SK-N-MC (cell line): ENCODE results near the gene FYTTD1.

ENCODE experiments used
- EZH2 ChIP-seq: fragments of 200-600 bp; sonication (generic); IDR thresholded peaks from one replicate; pipeline ENCODE4 v1.6.1; 2017; ENCODE audit warnings: antibody characterized with exemption
- POLR2AphosphoS5 ChIP-seq: IDR thresholded peaks from 2 replicates; pipeline ENCODE4 v1.6.1; 2012; ENCODE audit warnings: mild to moderate bottlenecking, low read depth, low read length, borderline replicate concordance

DNA sequence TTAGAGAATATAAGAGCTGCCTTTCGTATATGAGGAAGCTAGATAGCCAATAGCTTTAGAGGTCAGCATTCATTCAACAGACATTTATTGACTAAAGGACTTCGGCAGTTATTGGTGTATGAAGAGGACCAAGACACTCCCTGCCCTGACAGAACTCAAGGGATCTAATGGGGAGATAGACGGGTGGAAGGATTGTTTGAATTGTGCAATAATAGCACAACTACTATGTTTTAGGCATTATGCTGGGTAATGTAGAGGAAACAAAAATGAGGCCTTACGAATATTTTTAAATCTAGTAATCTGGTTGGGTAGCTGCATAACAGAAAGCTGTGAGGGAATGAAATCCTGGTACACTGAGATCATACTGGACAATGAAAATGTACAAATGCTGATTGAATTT, 46.4 kb downstream of the FYTTD1 start:
- no peak for TF ChIP-seq EZH2
- TF ChIP-seq POLR2AphosphoS5 = no peak
